Activated CD8-positive, alpha-beta memory T cell treated with anti-CD3 and anti-CD28 coated beads, Interleukin-2, amount 50 U/mL, for 24 hours (primary cell): ENCODE data around the gene SELENOK.

Experiments used
- DNase-seq: peaks from one replicate; pipeline ENCODE4 v3.0.0-alpha.2; 2020; ENCODE audit errors: extremely low read depth

SELENOK gene

DNA sequence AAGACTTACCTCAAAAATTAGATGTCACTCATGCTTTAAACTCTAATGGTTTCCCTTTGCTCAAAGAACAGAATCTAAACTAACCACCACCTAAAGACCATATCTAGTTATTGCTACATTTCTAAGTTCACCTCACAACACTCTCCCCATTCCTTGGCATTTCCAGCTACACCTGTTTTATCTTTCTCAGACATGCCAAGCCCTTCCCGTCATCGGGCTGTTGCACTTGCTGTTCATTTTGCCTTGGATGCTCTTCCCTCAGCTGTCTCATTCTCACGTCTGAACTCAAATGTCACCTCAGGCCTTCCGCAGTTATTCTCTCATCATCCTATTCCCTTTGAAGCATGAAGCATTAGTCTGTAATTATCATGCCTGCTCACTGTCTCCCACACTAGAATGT is 8.7 kb downstream of the SELENOK start:
- DNase-seq: no peak

DNA sequence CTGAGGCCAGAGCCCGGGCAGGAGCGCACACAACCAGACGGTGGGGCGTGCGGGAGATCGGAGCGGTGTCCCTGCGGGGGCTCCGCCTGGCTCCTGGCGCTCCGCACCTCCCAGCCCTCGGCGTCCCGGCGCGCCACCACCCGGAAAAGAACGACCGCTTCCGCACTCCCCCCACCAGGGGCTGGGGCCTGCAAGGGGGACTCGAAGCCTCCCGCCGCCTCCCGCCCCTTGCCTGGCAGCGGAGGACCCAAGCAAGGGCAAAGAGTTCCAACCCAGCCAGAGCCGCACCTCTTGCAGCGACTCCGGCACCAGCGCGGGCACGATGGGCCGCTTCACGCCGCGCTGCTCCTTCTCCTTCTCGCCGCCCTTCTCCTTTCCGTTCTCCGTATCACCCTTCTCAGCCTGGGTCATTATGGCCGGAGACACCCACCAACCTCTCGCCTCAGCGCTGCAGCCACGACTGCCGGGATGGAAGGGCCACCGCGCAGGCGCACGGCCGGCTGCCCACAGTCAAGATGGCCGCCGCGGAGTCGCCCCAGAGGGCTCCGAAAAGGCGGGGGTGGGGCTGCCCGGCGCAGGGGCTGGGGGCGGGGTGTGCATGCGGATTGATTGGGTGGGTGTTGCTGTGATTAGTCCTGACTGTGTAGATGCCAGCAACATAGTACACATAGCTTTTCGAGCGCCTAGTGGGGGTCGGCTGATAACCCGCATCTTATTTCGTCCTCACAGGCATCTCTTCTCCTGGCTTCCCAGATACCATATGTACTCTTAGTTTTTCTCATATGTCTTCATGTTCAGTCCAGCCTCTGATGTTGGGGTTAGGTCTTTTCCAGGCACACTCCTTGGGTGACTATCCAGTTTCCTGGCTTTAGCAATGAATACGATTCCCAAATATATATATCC is 9.7 kb downstream of the SELENOK start, which contains the start of gene ACTR8:
TSS of gene ACTR8 (minus strand) at position 462 of the 903 bp plus-strand sequence. CDS start at position 411, 51 bp downstream.
- peak; percentile 66 for DNase-seq

DNA sequence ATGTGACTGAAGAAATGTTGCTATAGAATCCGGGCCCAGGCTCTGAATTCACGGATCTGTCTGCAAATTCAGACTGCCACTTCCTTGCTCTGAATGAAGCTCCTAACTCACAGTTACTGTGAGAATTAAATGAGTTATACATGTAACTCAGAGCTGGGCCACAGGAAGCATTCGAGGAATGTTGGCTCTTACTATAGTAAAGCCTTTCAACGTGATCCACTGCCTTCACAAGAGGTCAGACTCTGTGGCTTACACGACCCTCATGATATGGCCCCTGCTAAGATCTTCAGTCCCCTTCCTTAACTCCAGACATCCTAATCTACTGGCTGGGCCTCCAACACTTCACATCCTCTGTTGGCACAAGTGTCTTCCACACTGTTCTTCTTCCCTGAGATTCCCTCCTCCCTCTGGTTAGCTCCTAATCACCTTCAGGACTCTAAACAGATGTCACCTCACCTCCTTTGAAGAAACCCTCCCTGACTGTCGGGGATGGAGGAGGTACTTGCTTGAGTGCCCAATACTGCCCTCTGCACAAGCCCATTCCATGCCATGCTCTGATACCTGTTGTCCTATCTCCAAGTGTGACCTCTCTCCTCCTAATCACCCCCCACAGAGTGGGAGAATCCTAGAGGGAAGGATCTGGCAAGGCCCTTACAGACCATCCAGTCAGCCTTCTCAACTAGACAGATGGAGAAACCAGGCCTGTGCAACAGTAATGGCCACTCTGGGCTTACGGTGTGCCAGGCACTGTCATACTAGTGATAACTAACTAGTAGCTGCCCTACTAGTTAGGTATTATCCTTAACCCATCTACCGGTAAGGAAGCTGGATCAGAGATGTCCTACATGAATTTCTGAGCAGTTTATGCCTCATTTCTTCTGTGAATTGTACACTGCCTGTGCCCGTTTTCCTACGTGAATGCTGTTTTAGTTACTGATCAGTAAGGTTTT is 11.0 kb downstream of the SELENOK start:
- no peak for DNase-seq

DNA sequence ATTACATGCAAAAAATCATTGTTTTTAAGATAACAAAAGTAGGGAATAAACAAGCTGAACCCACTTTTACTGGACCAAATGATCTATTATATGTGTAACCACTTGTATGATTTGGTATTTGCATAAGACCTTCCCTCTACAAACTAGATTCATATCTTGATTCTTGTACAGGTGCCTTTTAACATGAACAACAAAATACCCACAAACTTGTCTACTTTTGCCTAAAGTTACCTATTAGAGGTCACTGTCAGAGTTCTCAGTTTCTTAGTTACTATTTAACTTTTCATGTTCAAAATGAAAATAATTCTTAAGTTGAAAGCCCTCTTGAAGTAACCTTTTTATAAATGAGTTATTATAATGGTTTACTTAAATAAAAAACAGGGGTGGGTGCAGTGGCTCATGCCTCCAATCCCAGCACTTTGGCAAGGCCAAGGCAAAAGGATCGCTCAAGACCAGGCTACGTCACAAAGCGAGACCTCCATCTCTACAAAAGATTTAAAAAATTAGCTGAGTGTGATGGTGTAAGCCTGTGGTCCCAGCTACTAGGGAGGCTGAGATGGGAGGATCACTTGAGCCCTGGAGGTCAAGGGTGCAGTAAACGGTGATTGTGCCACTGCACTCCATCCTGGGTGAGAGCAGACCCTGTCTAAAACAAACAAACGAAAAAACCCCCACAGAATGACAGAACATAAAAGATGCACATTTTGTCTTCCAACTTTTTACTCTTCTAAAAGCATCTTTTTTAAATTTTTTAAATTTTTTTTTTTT is 25.7 kb downstream of the SELENOK start:
- no peak for DNase-seq

DNA sequence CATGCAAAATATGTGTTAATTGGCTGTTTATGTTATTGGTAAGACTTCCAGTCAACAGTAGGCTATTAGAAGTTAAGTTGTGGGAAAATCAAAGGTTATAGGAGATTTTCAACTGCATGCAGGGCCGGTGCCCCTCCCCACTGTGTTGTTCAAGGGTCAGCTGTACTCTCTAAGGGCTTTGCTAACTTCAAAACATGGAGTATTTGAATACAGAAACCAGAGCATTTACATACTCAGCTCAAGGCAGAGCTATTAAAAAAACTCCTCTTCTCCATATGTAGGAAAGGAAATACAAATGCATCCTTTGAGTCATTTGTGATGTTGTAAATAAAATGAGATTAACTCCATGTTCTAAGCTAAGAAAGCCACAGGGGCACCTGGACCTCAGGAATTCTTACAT is 28.5 kb downstream of the SELENOK start:
- DNase-seq: no peak

DNA sequence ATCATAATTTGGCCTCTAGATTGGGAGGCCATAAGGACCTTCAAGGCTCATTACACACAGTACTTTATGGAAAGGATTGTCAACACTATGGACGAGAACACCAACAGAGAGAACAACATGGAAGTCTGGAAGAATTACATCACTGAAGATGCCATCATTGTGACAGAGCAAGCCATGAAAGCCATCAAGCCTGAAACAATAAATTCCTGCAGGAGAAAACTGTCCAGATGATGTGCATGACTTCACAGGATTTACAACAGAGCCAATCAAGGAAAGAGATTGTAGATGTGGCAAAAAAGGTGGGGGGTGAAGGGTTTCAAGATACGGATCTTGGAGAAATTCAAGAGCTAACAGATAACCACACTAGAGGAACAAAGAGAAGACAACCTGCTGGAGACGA is 29.4 kb downstream of the SELENOK start:
- DNase-seq: no peak

DNA sequence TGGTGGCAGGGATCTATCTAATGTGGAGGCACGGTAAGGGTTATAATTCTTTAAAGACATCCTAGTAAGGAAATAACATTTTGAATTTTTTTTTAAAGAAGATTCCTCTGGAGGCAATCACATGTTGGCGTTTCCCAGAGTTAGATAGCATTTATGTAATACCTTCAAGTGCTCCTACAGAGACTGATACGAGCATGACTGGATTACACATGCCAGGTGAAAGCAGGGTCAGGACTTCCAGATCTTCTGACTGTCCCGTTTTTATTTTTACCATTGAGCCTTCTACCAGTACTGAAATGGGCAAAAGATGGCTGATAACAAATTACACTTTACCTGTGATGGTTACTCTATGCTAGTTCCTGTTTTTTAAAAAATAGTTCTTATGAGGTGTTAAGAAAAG is 31.5 kb downstream of the SELENOK start:
- DNase-seq: no peak

DNA sequence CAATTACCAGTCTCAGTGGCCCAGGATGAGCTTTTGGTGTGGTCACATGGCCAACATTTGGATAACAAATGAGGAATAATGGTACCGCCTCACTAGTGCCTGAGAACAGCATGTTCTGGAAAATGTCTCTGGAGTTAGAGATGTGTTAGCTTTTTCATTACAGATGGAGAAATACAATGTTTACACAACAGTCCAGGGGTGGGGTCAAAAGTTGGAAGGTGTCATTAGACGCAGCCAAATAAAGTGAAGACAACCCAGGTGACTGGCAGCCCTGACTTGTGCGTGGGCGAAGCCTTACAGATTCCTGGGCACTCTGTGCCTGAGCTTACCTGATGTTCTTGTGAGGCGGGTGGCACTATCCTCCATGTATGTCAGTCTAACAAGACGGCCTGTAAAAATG is 32.5 kb downstream of the SELENOK start:
- DNase-seq: no peak

DNA sequence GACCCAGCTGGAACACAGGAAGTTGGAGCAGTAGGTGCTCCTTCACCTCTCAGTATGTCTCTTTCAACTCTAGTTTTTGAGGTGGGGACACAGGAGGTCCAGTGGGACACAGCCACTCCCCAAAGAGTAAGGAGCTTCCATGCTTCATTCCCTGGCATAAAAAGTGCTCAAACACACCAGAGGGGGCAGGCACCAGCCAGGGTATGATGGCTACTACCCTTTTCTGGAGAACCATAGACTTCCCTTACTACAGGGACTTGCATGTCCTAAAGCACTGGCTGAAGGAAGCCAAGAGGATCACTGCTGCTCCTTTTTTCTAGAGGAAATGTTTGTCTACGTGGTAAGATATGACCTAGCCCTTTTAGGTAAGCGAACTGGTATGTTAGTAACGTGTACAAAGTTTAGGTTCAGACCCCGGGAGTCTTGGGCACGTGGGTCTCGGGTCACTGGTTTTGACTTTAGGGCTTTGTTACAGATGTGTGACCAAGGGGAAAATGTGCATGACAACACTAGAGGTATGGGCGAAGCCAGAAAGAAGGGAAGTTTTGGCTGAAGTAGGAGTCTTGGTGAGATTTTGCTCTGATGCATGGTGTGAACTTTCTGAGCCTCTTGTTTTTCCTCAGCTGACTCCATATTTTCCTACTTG is 33.4 kb downstream of the SELENOK start:
- DNase-seq: no peak

DNA sequence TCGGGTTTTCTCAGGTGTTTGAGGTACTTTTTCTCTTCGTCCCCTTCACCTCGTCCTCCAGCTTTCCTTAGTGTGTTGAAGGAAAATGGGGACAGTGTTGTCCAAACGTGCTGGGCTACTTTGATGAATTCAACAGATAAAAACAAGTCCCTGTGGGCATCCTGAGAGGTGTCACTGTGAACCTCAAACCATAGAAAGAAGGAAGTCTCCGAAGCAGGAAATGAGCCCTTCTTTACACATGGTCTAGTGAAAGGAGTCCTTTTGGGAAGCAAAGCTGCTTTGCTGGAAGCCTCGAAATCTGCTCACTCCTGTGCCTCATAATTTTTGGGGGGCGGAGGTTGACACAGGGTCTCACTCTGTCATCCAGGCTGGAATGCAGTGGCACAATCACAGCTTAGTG is 34.7 kb downstream of the SELENOK start:
- no peak for DNase-seq

DNA sequence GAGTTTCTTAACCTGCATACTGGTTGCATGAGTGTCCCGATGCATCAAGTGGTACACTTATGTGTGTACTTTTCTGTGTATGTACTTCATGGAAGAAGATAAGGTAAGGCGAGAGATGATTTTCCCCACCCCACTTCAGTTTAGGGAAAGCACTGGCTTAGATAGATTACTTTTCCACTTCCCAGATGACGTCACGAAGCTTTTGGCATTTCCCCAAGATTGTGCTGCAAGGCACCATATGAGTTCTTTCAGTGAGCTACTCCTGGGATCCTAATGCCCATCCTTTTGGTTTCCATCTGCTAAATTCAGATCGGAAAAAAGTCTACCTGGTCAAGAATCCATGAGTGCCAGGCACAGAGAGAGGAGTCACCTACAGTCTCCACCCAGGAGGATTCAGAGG is 40.8 kb downstream of the SELENOK start:
- no peak for DNase-seq

DNA sequence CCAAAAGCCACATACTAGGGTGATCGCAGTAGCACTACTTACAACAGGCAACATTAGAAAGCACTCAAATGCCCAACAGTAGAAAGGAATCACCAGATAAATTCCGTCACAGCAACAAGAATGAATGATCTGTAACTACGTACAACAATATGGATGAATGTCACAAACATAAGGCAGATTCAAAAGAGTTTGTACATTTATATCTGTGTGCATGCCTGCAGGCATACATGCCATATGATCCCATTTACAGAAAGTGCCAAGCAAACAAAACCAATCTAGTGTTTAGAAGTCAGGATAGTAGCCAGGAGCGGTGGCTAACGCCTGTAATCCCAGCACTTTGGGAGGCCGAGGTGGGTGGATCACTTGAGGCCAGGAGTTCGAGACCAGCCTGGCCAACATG is 41.7 kb downstream of the SELENOK start:
- no peak for DNase-seq

DNA sequence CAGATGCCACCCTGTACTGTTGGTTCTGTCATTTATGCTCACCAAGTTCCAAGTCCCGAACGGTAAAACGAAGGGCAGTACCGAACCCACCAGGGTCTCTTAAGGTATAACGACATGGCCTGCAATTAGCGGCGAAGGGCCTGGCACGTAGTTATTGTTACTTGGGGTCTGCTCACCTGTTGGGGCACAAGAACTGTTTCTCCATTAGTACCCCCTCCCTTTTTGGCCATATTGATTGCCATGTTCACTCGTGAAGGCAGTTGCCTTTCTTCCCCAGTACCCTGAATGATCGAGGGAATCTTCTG is 44.9 kb downstream of the SELENOK start:
- DNase-seq: no peak

DNA sequence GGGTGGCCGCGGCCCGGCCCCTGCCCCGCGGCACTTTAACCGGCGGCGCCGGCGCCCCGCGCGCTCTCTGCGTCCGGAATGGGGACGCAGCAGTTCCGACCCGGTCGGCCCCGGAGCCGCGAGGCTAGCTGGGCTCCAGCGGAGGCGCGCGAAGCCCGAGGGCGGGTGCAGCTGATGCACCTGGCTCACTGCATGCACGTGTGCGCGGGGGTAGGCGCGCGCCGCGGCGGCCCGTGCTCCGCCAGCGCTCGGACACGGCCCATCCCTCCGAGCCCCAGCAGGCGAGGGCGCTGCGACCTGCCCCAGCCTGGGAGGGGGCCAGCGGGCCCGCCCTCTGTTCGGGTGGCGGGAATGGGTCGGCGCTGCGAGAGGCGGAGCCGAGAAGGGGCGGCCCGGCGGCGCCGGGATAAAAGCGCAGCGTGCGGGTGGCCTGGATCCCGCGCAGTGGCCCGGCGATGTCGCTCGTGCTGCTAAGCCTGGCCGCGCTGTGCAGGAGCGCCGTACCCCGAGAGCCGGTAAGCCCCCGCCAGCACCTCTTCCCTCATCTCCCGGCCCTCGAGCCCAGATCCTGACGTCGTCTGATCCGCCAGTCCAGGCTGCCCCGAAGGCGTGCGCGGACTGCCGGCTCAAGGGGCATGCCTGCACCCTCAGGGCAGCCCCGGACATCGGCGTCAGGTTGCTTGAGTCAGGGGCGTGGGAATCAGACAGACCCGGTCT is 45.4 kb downstream of the SELENOK start, which contains the start of the genes CHDH and IL17RB:
TSS of gene CHDH (minus strand) at position 286 of the 717 bp plus-strand sequence. CDS start 22,411 bp downstream, outside the sequence.
TSS of gene IL17RB (plus strand) at position 435 of the 717 bp plus-strand sequence. CDS start at position 456, 21 bp downstream.
- DNase-seq: no peak

DNA sequence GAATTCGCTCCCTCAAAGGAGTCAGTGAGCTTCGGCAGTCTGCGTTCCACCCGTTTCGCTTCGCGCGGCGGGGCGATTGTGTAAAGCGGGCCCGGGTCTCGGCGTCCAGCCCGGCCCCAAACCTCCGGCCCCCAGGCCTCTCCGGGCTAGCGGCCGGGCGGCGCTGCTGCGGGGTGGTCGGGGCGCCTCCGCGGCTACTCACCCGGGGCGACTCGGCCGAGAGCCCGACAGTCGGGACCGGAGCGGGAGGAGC is 45.9 kb downstream of the SELENOK start:
- no peak for DNase-seq

DNA sequence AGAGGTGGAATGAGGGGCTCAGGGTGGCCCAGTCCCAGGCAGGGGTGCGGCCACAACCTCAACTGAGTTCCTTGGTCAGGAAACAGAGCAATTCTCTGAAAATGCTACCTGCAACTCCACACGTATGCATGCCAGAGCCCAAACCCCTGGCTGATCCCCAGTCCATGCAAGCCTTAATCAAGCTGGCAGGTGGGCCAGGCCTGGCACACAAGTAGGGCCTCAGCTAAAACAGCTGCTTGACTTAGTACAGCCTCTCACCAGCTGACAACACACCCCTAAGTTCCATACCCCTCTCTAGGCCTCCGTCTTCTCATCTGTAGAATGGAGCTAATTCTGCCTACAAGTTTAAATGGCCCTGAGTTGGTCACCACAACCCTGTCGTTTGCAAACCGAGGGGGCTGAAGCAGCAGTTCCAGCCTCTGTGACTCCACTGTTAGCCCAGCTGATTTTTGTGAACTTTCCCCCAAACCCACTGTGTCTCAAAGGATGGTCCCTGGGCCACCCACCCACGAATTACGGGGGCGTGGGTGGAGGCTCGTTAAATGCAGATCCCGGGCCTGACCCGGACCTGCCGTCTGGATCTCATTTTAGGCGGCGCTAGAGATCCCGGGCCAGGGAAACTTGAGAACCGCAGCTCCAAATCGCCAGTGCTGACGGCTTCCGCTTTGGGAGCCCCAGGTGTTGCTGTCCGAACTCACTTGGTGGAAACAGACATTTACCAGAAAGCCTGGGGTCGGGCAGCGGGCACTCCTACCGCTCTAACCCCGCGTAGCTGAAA is 46.4 kb downstream of the SELENOK start:
- DNase-seq: no peak

DNA sequence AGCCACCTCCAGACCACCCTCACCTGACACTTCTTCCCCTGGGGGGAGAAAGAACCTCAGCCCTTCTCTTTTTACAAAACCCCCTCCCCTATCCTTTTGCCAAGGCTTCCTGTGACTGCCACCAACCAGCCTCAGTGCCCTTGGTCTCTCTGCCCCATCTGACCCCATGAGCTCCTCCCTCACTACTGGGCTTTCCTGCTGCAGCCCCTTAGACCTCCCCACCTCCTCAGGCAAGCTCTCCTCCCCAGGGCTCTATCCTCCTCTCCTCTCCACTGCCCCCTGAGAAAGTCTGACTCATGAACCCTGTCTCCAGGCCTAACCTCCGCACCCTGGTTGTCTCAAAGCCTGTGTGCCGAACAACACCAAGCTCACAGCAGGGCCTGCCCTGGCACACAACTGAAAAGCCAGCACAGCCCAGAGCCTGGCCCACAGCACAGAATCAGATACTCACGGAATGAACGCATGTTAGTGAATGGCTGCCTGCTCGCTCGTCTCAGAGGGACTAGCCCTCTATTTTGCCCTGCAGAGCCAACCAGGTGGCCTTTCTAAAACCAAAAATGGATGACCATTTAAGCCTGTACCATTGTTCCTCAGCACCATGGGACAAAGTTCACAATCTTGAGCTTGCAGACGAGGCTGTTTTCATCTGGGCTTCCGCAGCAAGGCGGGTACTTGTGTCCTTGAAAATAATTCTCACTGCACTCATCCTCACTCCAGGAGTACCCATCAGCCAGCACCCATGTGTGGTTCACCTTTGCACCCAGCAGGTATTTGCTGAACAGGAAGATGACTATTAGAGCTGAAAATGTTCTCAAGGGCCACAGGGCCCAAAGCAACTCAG is 47.2 kb downstream of the SELENOK start:
- DNase-seq: no peak

DNA sequence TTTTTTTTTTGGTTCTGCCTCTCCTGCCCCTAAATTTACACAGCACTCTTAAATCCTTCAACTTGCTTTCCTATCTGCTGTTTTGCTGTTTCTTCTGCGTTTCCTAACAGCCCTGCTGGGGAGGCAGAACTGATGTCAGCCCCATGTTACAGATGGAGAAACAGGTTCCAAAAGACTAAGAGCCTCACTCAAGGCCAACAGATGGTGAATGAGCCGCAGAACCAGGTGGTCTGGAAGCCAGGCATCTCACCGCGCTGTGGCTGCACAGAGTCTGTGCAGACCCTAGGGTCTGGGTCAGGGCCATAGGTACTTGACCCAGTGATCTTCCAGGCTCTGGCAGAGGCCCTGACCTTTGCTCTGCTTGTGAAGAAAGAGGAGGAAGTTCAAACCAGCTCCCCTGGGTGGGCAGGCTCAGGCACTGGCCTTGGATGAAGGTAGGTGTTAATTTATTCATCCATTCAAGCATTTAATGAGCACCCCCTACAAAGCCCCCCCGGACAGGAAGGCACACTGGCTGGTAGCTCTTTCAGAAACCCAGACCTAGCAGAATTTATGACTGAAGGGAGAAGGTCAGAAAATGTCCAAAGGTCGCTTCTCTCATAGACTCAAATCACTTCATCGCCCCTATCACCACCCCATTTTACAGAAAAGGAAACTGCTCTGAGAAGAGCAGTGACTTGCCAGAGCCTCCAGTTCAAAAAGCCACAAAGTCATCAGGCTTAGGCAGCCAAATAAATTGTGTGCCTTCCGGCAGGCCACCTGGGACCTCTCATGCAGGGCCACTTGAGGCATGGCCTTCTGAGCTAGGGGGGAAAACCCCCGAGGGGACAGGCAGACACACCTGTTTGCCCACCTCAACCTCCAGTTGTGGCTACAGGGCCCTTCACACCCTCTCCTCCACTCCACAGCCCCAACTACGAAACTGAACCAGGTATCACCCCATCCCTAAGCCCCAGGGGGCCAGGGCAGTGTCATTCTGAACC is 48.2 kb downstream of the SELENOK start:
- DNase-seq: no peak
